Heart left ventricle (tissue), 13 donors: ENCODE results near the gene OR8B12.

ENCODE experiments used
- POLR2A ChIP-seq, 2 donors: fragments of 450-650 bp; IDR thresholded peaks; one replicate each; pipeline ENCODE4 v1.6.1; 2017; ENCODE audit warnings: antibody characterized with exemption in 2 of 2, mild to moderate bottlenecking in 2 of 2, moderate library complexity in 2 of 2
- TF ChIP-seq, protein P1 (sequence below), 12 donors: fragments of 200-600 bp; sonication (generic) in 4 of 12; IDR thresholded peaks; one replicate each; pipeline versions ENCODE4 v1.5.0 to v1.8.0; 2018 to 2022; ENCODE audit warnings: antibody characterized with exemption in 12 of 12, mild to moderate bottlenecking in 5 of 12
- donor health status: ischemic (EF 13 %, LVEDD 7.1; RV severe dilation, severe dysfunction).
- donor health status: DM: no; HTN: yes; CAD: no.
- donor health status: DM: no; HTN: no; CAD: no.
- donor health status: ischemic (EF 25% LVEDD 6.9; RV normal size, moderate dysfunction).
- donor health status: ischemic (EF 25% LVEDD 5.7; RV mildly dilated, moderate dysfunction).
- donor health status: ischemic (EF 35%, LVEDD 5.7; RV mildly dilated, moderate dysfunction).
- donor health status: nonischemic (EF 11% LVEDD 7.7; RV severe dilation, severe dysfunction).
- donor health status: DM: yes; HTN: yes; CAD: no.
- donor health status: PGD.
- donor health status: ischemic (EF 29% LVEDD 5.4; RV normal size, mild dysfunction).
- donor health status: nonischemic (EF 23%, LVEDD 6.1; RV moderate dilation, normal function).

DNA sequence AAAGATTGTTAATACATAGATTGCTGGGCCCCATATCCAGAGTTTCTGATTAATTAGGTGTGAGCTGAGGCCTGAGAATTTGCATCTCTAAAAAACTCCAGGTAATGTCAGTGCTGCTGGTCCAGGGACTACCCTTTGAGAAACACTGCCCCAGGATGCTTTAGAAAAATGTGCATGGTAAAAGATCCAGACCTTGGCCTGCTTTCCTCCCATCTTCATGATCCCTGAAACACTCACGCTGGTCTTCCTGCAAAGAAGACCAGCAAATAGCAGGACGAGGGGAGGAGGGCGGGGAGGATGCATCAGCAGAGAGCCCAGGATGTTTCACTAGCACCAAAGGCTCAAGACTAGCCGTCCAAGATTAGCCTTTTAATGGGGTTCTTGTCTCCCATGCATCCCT is 26.2 kb upstream of the OR8B12 start, which contains the start of gene OR8A1:
- TF ChIP-seq, protein P1, sequence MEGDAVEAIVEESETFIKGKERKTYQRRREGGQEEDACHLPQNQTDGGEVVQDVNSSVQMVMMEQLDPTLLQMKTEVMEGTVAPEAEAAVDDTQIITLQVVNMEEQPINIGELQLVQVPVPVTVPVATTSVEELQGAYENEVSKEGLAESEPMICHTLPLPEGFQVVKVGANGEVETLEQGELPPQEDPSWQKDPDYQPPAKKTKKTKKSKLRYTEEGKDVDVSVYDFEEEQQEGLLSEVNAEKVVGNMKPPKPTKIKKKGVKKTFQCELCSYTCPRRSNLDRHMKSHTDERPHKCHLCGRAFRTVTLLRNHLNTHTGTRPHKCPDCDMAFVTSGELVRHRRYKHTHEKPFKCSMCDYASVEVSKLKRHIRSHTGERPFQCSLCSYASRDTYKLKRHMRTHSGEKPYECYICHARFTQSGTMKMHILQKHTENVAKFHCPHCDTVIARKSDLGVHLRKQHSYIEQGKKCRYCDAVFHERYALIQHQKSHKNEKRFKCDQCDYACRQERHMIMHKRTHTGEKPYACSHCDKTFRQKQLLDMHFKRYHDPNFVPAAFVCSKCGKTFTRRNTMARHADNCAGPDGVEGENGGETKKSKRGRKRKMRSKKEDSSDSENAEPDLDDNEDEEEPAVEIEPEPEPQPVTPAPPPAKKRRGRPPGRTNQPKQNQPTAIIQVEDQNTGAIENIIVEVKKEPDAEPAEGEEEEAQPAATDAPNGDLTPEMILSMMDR (IDR thresholded peaks at IDR 0.05): no peak
- TF ChIP-seq POLR2A (IDR thresholded peaks at IDR 0.05): no peak
